HG03064 (cell line): Measurements from ENCODE around the gene DPY30.
A peak's percentile ranks its signal among the peaks of the same experiment; 100 is the strongest.
"Not testable (repeated sequence)": the region's sequence is repeated elsewhere in the genome, so short reads cannot be mapped to it uniquely, and the experiment has no call there.

Experiments
- ATAC-seq: cut with Tn5 transposase; IDR thresholded peaks from one replicate; pipeline ENCODE4 v1.9.1; 2021; ENCODE audit warnings: low read depth; ENCODE audit not compliant: unreplicated experiment

Gene DPY30

GRCh38 chr2:32039447-32040219 lies at the start of gene DPY30:
DPY30 (minus strand) TSS chr2:32039805; CDS start chr2:32039456, 349 bp downstream.
- peak; percentile 88 for ATAC-seq

- no peak for ATAC-seq
Observed at GRCh38 chr2:32074134-32074506, 34.5 kb upstream of the DPY30 start.

- no peak for ATAC-seq
Observed at GRCh38 chr2:32067549-32067948, 27.9 kb upstream of the DPY30 start.

- ATAC-seq, result no peak
Observed at GRCh38 chr2:32064713-32065112, 25.1 kb upstream of the DPY30 start.

GRCh38 chr2:32064021-32064601 lies 24.5 kb upstream of the DPY30 start:
- ATAC-seq, result no peak

- ATAC-seq, result peak; percentile 93
Observed at GRCh38 chr2:32063310-32064020, 23.9 kb upstream of the DPY30 start, which contains the start of gene SPAST. SPAST (plus strand) TSS chr2:32063556; CDS start chr2:32063832, 276 bp downstream.

GRCh38 chr2:32061973-32062861 lies 22.6 kb upstream of the DPY30 start:
- no peak for ATAC-seq

GRCh38 chr2:32061430-32061829 lies 21.8 kb upstream of the DPY30 start:
- no peak for ATAC-seq

- no peak for ATAC-seq
Observed at GRCh38 chr2:32060266-32060665, 20.7 kb upstream of the DPY30 start.

- no peak for ATAC-seq
Observed at GRCh38 chr2:32058130-32058529, 18.5 kb upstream of the DPY30 start.

- not testable (repeated sequence) for ATAC-seq
Observed at GRCh38 chr2:32054583-32054982, 15.0 kb upstream of the DPY30 start.

GRCh38 chr2:32051836-32052439 lies 12.3 kb upstream of the DPY30 start:
- no peak for ATAC-seq

- no peak for ATAC-seq
Observed at GRCh38 chr2:32043561-32043960, 4.0 kb upstream of the DPY30 start.

- not testable (repeated sequence) for ATAC-seq
Observed at GRCh38 chr2:32034198-32034887, 5.3 kb downstream of the DPY30 start.

GRCh38 chr2:32018789-32019482 lies 20.7 kb downstream of the DPY30 start:
- ATAC-seq, result not testable (repeated sequence)

GRCh38 chr2:32012872-32013271 lies 26.7 kb downstream of the DPY30 start:
- no peak for ATAC-seq

- ATAC-seq, result no peak
Observed at GRCh38 chr2:32011485-32011960, 28.1 kb downstream of the DPY30 start.

- ATAC-seq, result peak; percentile 55
Observed at GRCh38 chr2:32010670-32011484, 28.7 kb downstream of the DPY30 start, which contains the start of gene MEMO1. MEMO1 (minus strand) TSS chr2:32011008; CDS start chr2:32010247, 761 bp downstream.
